HCT116 (cell line): Measurements from ENCODE around the gene RPS6KA2. TPM values are rescaled to one million over a fixed set of nuclear protein-coding genes. Genes with fewer than 3 reads are reported as not detected.

ENCODE experiments used
- ATAC-seq: fragments of 200-7000 bp; cut with Tn5 transposase; 2 replicates; pipeline ENCODE4 v1.9.1; 2020; ENCODE audit warnings: mild to moderate bottlenecking, moderate library complexity
- BruUV-seq: library from RNA; stranded (reverse); fragments of 400-500 nt; replicated peaks from 2 replicates; lab custom pipeline; 2021; lab: Mats Ljungman, UMichigan
- CTCF ChIA-PET: fragments of 300-600 bp; sonication (Branson Sonifier 250); formaldehyde crosslinking; loops from one replicate; lab custom pipeline; 2021; ENCODE audit warnings: antibody characterized with exemption; lab: Charles Lee
- POLR2A ChIA-PET: fragments of 300-600, 350-600 bp; sonication (Branson Sonifier 250); formaldehyde crosslinking; loops from one replicate; lab custom pipeline; 2021; ENCODE audit warnings: antibody characterized with exemption; lab: Charles Lee
- RAD21 ChIA-PET, 2 experiments: fragments of 300-600 bp; sonication (Branson Sonifier 250); formaldehyde crosslinking; loops; one replicate each; lab custom pipeline; 2023; ENCODE audit warnings: low total read pairs in 2 of 2; ENCODE audit not compliant: uncharacterized antibody in 2 of 2, unreplicated experiment in 2 of 2, low non-redundant PET in 1 of 2; lab: Charles Lee
- DNase-seq: peaks from one replicate; pipeline ENCODE4 v3.0.0-alpha.2; 2010; ENCODE audit warnings: low read depth, low spot score
- H2AFZ ChIP-seq: fragments of 200-600 bp; shearing (Covaris generic), sonication (generic); 2 replicates; pipeline ENCODE4 v1.6.1; 2017; ENCODE audit warnings: low read depth, mixed run types, mixed read lengths, antibody characterized with exemption, low read length; ENCODE audit not compliant: poor library complexity, severe bottlenecking
- H3K27ac ChIP-seq: 2 replicates; pipeline ENCODE4 v1.5.1; 2012; ENCODE audit warnings: low read depth, low read length
- H3K27me3 ChIP-seq: fragments of 200-600 bp; sonication (generic); 2 replicates; pipeline ENCODE4 v1.6.1; 2016; ENCODE audit warnings: mixed run types, low read length, mixed read lengths; ENCODE audit not compliant: insufficient read depth
- H3K36me3 ChIP-seq, 2 experiments: fragments of 200-500 bp in 1 of 2; fragments of 200-600 bp in 1 of 2; sonication (Bioruptor generic) in 1 of 2; sonication (generic) in 1 of 2; 2 replicates each; pipeline versions ENCODE4 v1.5.1 to v1.6.1; 2014 to 2016; ENCODE audit warnings: low read length in 2 of 2, inconsistent platforms in 1 of 2, mixed read lengths in 1 of 2, mixed run types in 1 of 2; ENCODE audit not compliant: insufficient read depth in 2 of 2, control insufficient read depth in 1 of 2
- H3K4me1 ChIP-seq, 2 experiments: fragments of 200-600 bp in 1 of 2; sonication (generic) in 1 of 2; 2 replicates each; pipeline versions ENCODE4 v1.5.1 to v1.6.1; 2012 to 2017; ENCODE audit warnings: low read length in 2 of 2, inconsistent platforms in 1 of 2, mild to moderate bottlenecking in 1 of 2, mixed read lengths in 1 of 2, mixed run types in 1 of 2, moderate library complexity in 1 of 2; ENCODE audit not compliant: insufficient read depth in 2 of 2, control insufficient read depth in 1 of 2
- H3K4me2 ChIP-seq: fragments of 200-600 bp; sonication (generic); 2 replicates; pipeline ENCODE4 v1.6.1; 2017; ENCODE audit warnings: mixed run types, low read length, mixed read lengths
- H3K4me3 ChIP-seq, 2 experiments: fragments of 200-600 bp in 1 of 2; sonication (generic) in 1 of 2; replicated peaks in 1 of 2; 2 replicates each; pipeline ENCODE4 v1.5.1; 2011 to 2016; ENCODE audit warnings: low read length in 2 of 2, control low read depth in 1 of 2, low read depth in 1 of 2, mild to moderate bottlenecking in 1 of 2, mixed read lengths in 1 of 2, mixed run types in 1 of 2
- H3K79me2 ChIP-seq: fragments of 200-600 bp; sonication (generic); 2 replicates; pipeline ENCODE4 v1.6.1; 2017; ENCODE audit warnings: mild to moderate bottlenecking, mixed run types, low read length, moderate library complexity, mixed read lengths; ENCODE audit not compliant: insufficient read depth
- H3K9ac ChIP-seq: fragments of 200-600 bp; sonication (generic); 2 replicates; pipeline ENCODE4 v1.6.1; 2016; ENCODE audit warnings: low read length, mixed read lengths
- H3K9me2 ChIP-seq: fragments of 200-600 bp; sonication (generic), shearing (Covaris generic); 2 replicates; pipeline ENCODE4 v1.6.1; 2017; ENCODE audit warnings: mixed run types, mild to moderate bottlenecking, moderate library complexity; ENCODE audit not compliant: insufficient read depth
- H3K9me3 ChIP-seq, 2 experiments: fragments of 200-500 bp in 1 of 2; fragments of 200-600 bp in 1 of 2; sonication (Bioruptor generic) in 1 of 2; sonication (generic) in 1 of 2; 2 replicates each; pipeline ENCODE4 v1.6.1; 2014 to 2017; ENCODE audit warnings: low read length in 2 of 2, mixed read lengths in 2 of 2, inconsistent platforms in 1 of 2, low read depth in 1 of 2, mild to moderate bottlenecking in 1 of 2, mixed run types in 1 of 2, moderate library complexity in 1 of 2; ENCODE audit not compliant: control insufficient read depth in 1 of 2, insufficient read depth in 1 of 2
- H4K20me1 ChIP-seq: fragments of 200-600 bp; sonication (generic), shearing (Covaris generic); 2 replicates; pipeline ENCODE4 v1.6.1; 2017; ENCODE audit warnings: mixed run types, mild to moderate bottlenecking, moderate library complexity; ENCODE audit not compliant: insufficient read depth
- ATF3 ChIP-seq: IDR thresholded peaks from 2 replicates; pipeline ENCODE4 v1.6.1; 2012
- CEBPB ChIP-seq: IDR thresholded peaks from 2 replicates; pipeline ENCODE4 v1.6.1; 2012; ENCODE audit warnings: low read depth
- CTCF ChIP-seq, 3 experiments: fragments of 200-600 bp in 1 of 3; sonication (generic) in 1 of 3; IDR thresholded peaks in 2 of 3; conservative IDR thresholded peaks in 1 of 3; 2 replicates each; pipeline ENCODE4 v1.5.1; 2012 to 2017; ENCODE audit warnings: low read depth in 2 of 3, low read length in 2 of 3, antibody characterized with exemption in 1 of 3, borderline replicate concordance in 1 of 3, control low read depth in 1 of 3, mild to moderate bottlenecking in 1 of 3, mixed read lengths in 1 of 3, mixed run types in 1 of 3, moderate library complexity in 1 of 3; ENCODE audit not compliant: insufficient read depth in 1 of 3
- EGR1 ChIP-seq: IDR thresholded peaks from 2 replicates; pipeline ENCODE4 v1.6.1; 2012; ENCODE audit warnings: low read depth
- JUND ChIP-seq: IDR thresholded peaks from 2 replicates; pipeline ENCODE4 v1.6.1; 2012
- SIN3A ChIP-seq: IDR thresholded peaks from 2 replicates; pipeline ENCODE4 v1.6.1; 2012; ENCODE audit warnings: low read depth
- SRF ChIP-seq: IDR thresholded peaks from 2 replicates; pipeline ENCODE4 v1.6.1; 2012; ENCODE audit warnings: low read depth
- TCF7L2 ChIP-seq: IDR thresholded peaks from 2 replicates; pipeline ENCODE4 v1.7.0; 2011; ENCODE audit warnings: borderline replicate concordance, inconsistent platforms; ENCODE audit not compliant: insufficient read depth, insufficient read length; ENCODE audit errors: extremely low read depth
- YY1 ChIP-seq: IDR thresholded peaks from 2 replicates; pipeline ENCODE4 v1.6.1; 2011; ENCODE audit warnings: low read length, low read depth, moderate library complexity, mild to moderate bottlenecking; ENCODE audit not compliant: insufficient replicate concordance; ENCODE audit errors: extremely low read depth
- ZBTB33 ChIP-seq: IDR thresholded peaks from 2 replicates; pipeline ENCODE4 v1.6.1; 2011; ENCODE audit warnings: mild to moderate bottlenecking, low read length, moderate library complexity; ENCODE audit not compliant: insufficient replicate concordance; ENCODE audit errors: extremely low read depth
- intact Hi-C: fragments of 100-400 bp; cut with micrococcal nuclease; formaldehyde crosslinking; loops from 2 replicates; pipeline ENCODE4 v1.10.0; 2022
- total RNA-seq: library from RNA; stranded (reverse); gene quantifications from one replicate; pipeline ENCODE4 v1.2.1, GENCODE V29; 2021; ENCODE audit not compliant: unreplicated experiment

RPS6KA2 gene
- total RNA-seq, 1 experiment from 2014 or later: 8.5 TPM

- TF ChIP-seq ZBTB33 (no peak), TCF7L2 (no peak), EGR1 (no peak)
Observed at GRCh38 chr6:166509193-166509592, 117.9 kb downstream of the RPS6KA2 start (continued).

- no TSS peak for BruUV-seq
- intact Hi-C loops: no loop called here
- Histone ChIP-seq H3K4me2 (no peak overlapping the region), H3K9me2 (no peaks in the 10 kb centered on the region), H3K4me3 (no peak overlapping the region), H3K9me3 (no peaks in the 10 kb centered on the region), H3K27ac (no peak overlapping the region), H3K36me3 (no peaks in the 10 kb centered on the region), H4K20me1 (no peaks in the 10 kb centered on the region), H3K4me1 (peaks cover 0 to 10% of the 10 kb centered on the region in 2 experiments; a peak in 2 of 4 replicates), H3K79me2 (no peaks in the 10 kb centered on the region), H3K27me3 (no peaks in the 10 kb centered on the region), H3K9ac (no peak overlapping the region), H2AFZ (no peak overlapping the region)
- ChIA-PET POLR2A (no interaction called here), RAD21 (no interaction called here), CTCF (no interaction called here)
- ATAC-seq (no peak), DNase-seq (no peak)
- TF ChIP-seq JUND: no peak
- no peak for TF ChIP-seq CTCF (IDR thresholded peaks at IDR 0.05 in 2 of 3, conservative IDR thresholded peaks at IDR 0.05 in 1 of 3; ENCODE audit: borderline replicate concordance in 1 of 3, insufficient read depth in 1 of 3, low read depth in 2 of 3, low read length in 2 of 3)
- TF ChIP-seq ATF3: no peak
- no peak for TF ChIP-seq CEBPB
- no peak for TF ChIP-seq SIN3A
- TF ChIP-seq YY1: no peak
- no peak for TF ChIP-seq SRF
Observed at GRCh38 chr6:166508726-166509125, 118.3 kb downstream of the RPS6KA2 start.
